GM13976 (cell line): ENCODE measurements around the gene CCDC187.

Experiments used
- DNase-seq: peaks from one replicate; pipeline ENCODE4 v3.0.0; 2012; ENCODE audit warnings: low spot score
- CTCF ChIP-seq: IDR thresholded peaks from 2 replicates; pipeline ENCODE4 v1.5.1; 2012; ENCODE audit warnings: borderline replicate concordance, mild to moderate bottlenecking; ENCODE audit not compliant: insufficient read depth; ENCODE audit errors: extremely low read depth, missing control alignments, control extremely low read depth
- in situ Hi-C: fragments of 300-500 bp; cut with MboI; formaldehyde crosslinking; loops from one replicate; pipeline ENCODE4 v1.12.0; 2022; ENCODE audit warnings: low sequenced_read_pairs, mixed read lengths, inconsistent platforms; ENCODE audit not compliant: unreplicated experiment

Gene CCDC187

DNA sequence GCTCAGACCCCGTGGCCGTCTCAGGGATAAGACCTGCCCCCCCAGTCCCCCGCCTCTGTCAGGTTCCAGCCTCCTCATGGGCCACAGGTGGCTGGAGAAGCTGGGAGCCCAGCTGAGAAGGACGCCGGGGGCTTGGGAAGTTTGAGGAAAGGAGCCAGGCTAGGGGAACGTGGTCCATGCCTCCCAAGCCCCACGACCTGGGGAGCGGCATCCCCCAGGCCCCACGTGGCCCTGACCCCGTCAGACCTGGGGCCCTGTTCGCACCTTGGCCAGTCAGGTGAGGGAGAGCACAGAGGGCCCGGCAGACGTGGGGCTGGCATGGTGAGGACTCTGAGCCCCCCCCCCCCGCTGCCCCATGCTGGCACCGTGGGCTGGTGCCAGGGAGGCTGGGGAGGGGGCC lies 27.1 kb upstream of the CCDC187 start:
- no peak for TF ChIP-seq CTCF
- in situ Hi-C loops: no loop called here
- DNase-seq: no peak

DNA sequence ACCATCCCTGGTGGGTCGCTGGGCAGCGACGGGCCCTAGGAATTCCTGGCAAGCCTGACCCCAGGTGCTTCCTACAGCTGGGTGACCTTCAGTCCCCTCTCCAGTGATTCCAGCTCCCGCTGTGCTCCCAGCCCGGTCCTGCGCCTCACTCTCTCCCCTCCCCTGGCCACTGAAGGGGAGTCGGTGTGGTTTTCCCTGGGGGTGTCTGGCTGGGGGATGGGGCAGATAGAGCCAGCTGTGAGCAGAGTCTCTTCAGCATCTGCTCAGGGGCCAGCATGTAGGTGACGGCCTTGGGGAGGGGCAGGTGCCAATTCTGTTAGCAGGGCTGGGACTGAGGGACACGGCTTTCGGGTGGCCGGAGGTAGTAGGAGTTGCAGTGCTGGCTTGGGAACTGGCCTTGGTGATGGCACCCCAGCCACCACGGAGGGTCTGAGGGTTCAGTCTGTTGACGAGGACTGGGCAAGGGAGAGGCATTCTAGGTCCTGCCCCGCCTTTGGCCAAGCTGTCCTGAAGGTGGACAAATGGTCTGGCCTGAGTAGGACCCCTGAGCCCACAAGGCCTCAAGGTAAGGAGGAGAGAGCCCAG lies 26.6 kb upstream of the CCDC187 start:
- in situ Hi-C loops: no loop called here
- no peak for DNase-seq
- no peak for TF ChIP-seq CTCF

- in situ Hi-C loops: no loop called here
- DNase-seq: no peak
Measured at GRCh38 chr9:136329636-136330405, 25.9 kb upstream of the CCDC187 start.

GRCh38 chr9:136329211-136329627 lies 25.3 kb upstream of the CCDC187 start:
- DNase-seq: no peak
- TF ChIP-seq CTCF: no peak
- in situ Hi-C loops: no loop called here

More at GRCh38 chr9:136329636-136330405, 25.9 kb upstream of the CCDC187 start:
- TF ChIP-seq CTCF: no peak

DNA sequence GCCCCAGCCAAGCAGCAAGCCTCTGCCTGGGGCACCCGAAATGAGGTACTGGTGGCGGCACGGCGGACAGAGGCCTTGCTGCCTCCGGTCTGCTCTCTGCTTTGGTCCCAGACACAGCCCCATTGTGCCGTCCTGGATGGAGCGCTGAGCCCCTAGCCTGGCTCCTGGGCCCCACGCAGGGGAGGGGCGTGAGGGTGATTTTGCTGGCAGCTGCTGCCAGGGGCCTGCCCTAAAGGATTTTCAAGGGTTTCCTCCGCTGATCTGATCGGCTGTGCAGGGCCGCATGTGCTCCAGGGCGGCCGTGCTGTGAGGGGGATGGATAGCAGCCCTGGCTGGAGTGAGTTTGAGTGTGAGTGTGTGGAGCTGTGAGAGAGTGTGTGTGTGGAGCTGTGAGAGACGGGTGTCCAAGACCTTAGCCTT lies 24.7 kb upstream of the CCDC187 start:
- in situ Hi-C loops: no loop called here
- TF ChIP-seq CTCF: no peak
- DNase-seq: no peak

DNA sequence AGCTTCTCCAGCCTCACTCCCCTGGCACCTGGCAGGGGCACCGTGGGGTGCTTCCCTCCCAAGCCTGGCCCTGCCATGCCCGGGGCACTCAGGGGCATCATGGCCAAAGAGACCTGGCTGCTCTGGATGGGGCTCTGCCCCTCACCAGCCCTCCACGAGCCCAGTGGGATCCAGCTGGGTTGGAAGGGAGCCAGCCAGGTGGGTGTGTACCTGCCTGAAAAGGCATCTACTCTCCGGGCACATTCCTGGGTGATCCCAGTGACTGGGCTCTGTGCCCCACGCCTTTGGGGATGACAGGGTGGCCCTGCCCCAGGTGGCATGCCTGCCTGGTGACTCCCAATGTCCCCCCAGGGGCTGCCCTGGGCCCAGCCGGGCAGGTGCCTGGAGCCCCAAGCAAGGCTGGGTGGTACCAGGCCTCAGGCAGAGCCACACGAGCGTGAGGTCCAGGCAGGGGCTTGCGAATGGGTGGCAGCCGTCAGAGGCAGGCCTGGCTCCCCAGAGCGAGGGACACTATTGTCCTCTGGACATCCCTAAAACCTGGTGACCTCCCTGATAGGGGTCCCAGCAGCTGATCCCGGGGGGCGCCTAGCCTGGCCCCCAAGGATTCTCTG lies 24.2 kb upstream of the CCDC187 start:
- TF ChIP-seq CTCF: no peak
- no peak for DNase-seq

More for the DNA sequence above, 24.2 kb upstream of the CCDC187 start:
- in situ Hi-C loops: no loop called here
